ENCODE results near the gene OXSR1.

- no peak for TF ChIP-seq POLR2A (IDR thresholded peaks at IDR 0.05)
- TF ChIP-seq, protein P1, sequence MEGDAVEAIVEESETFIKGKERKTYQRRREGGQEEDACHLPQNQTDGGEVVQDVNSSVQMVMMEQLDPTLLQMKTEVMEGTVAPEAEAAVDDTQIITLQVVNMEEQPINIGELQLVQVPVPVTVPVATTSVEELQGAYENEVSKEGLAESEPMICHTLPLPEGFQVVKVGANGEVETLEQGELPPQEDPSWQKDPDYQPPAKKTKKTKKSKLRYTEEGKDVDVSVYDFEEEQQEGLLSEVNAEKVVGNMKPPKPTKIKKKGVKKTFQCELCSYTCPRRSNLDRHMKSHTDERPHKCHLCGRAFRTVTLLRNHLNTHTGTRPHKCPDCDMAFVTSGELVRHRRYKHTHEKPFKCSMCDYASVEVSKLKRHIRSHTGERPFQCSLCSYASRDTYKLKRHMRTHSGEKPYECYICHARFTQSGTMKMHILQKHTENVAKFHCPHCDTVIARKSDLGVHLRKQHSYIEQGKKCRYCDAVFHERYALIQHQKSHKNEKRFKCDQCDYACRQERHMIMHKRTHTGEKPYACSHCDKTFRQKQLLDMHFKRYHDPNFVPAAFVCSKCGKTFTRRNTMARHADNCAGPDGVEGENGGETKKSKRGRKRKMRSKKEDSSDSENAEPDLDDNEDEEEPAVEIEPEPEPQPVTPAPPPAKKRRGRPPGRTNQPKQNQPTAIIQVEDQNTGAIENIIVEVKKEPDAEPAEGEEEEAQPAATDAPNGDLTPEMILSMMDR (IDR thresholded peaks at IDR 0.05), result no peak
Observed at GRCh38 chr3:38140326-38141172, 24.8 kb upstream of the OXSR1 start.

All from esophagus squamous epithelium (tissue), 4 donors.